Neural cell (in vitro differentiated cells): ENCODE results near the gene IL17RB.

Experiments used
- EP300 ChIP-seq: fragments of 450-650 bp; conservative IDR thresholded peaks from 2 replicates; pipeline ENCODE4 v1.6.1; 2014; ENCODE audit warnings: antibody characterized with exemption, mild to moderate bottlenecking, moderate library complexity; ENCODE audit not compliant: poor library complexity, severe bottlenecking
- EZH2 ChIP-seq: fragments of 200-600, 300-800 bp; shearing (Covaris generic), sonication (generic); IDR thresholded peaks from 2 replicates; pipeline ENCODE4 v1.6.1; 2014; ENCODE audit warnings: antibody characterized with exemption, low read length, borderline replicate concordance, mild to moderate bottlenecking; ENCODE audit not compliant: insufficient read depth, poor library complexity, severe bottlenecking
- MXI1 ChIP-seq: fragments of 450-650 bp; conservative IDR thresholded peaks from 2 replicates; pipeline ENCODE4 v1.6.1; 2014; ENCODE audit warnings: antibody characterized with exemption, mild to moderate bottlenecking; ENCODE audit not compliant: poor library complexity, severe bottlenecking
- POLR2AphosphoS5 ChIP-seq: IDR thresholded peaks from 2 replicates; pipeline ENCODE4 v1.6.1; 2012
- RAD21 ChIP-seq: fragments of 450-650 bp; conservative IDR thresholded peaks from 2 replicates; pipeline ENCODE4 v1.6.1; 2014; ENCODE audit warnings: antibody characterized with exemption, mild to moderate bottlenecking, moderate library complexity
- SMC3 ChIP-seq: fragments of 450-650 bp; conservative IDR thresholded peaks from 2 replicates; pipeline ENCODE4 v1.6.1; 2014; ENCODE audit warnings: antibody characterized with exemption, mild to moderate bottlenecking, moderate library complexity; ENCODE audit not compliant: poor library complexity
- TAF1 ChIP-seq: IDR thresholded peaks from 2 replicates; pipeline ENCODE4 v1.6.1; 2012; ENCODE audit warnings: low read depth
- TF ChIP-seq, protein P1 (sequence below): fragments of 450-650 bp; IDR thresholded peaks from 2 replicates; pipeline ENCODE4 v1.5.1; 2014; ENCODE audit warnings: antibody characterized with exemption, mild to moderate bottlenecking, moderate library complexity; ENCODE audit not compliant: poor library complexity, severe bottlenecking
- TF ChIP-seq, protein P2 (sequence below): IDR thresholded peaks from 2 replicates; pipeline ENCODE4 v1.6.1; 2012; ENCODE audit warnings: borderline replicate concordance

DNA sequence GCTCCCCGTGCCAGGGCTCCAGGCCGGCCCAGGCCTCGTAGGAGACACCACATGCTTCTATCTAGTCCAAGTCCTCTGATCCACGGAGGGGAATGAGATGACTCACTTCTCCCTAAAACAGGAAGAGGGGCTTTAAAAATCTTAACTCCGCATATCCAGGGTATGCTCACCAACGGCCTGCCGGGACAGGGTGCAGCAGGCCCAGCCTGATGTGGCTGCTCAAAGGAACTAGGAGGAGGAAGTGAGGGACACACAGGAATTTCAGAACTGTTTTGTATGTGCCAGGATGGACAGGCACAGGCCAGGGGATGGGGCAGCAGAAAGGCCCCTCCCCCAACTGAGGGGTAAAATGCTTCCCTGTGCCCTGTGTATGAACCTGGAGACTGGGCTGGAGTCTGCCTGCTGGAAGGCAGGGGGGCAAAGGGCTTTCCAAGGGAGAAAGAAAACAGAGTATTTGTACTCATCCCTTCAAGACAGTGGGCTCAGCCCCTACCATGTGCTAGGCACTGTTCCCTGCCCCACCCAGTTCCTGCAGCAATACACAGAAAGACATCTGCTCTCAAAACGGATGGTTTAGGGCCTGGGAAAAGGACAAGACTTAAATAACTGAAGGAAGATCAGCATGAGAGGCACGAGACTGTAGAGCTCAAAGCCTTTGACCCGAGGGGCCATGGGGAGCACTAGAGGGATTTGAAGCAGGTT lies 22.3 kb upstream of the IL17RB start:
- TF ChIP-seq, protein P1, sequence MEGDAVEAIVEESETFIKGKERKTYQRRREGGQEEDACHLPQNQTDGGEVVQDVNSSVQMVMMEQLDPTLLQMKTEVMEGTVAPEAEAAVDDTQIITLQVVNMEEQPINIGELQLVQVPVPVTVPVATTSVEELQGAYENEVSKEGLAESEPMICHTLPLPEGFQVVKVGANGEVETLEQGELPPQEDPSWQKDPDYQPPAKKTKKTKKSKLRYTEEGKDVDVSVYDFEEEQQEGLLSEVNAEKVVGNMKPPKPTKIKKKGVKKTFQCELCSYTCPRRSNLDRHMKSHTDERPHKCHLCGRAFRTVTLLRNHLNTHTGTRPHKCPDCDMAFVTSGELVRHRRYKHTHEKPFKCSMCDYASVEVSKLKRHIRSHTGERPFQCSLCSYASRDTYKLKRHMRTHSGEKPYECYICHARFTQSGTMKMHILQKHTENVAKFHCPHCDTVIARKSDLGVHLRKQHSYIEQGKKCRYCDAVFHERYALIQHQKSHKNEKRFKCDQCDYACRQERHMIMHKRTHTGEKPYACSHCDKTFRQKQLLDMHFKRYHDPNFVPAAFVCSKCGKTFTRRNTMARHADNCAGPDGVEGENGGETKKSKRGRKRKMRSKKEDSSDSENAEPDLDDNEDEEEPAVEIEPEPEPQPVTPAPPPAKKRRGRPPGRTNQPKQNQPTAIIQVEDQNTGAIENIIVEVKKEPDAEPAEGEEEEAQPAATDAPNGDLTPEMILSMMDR, result no peak
- TF ChIP-seq, protein P2, sequence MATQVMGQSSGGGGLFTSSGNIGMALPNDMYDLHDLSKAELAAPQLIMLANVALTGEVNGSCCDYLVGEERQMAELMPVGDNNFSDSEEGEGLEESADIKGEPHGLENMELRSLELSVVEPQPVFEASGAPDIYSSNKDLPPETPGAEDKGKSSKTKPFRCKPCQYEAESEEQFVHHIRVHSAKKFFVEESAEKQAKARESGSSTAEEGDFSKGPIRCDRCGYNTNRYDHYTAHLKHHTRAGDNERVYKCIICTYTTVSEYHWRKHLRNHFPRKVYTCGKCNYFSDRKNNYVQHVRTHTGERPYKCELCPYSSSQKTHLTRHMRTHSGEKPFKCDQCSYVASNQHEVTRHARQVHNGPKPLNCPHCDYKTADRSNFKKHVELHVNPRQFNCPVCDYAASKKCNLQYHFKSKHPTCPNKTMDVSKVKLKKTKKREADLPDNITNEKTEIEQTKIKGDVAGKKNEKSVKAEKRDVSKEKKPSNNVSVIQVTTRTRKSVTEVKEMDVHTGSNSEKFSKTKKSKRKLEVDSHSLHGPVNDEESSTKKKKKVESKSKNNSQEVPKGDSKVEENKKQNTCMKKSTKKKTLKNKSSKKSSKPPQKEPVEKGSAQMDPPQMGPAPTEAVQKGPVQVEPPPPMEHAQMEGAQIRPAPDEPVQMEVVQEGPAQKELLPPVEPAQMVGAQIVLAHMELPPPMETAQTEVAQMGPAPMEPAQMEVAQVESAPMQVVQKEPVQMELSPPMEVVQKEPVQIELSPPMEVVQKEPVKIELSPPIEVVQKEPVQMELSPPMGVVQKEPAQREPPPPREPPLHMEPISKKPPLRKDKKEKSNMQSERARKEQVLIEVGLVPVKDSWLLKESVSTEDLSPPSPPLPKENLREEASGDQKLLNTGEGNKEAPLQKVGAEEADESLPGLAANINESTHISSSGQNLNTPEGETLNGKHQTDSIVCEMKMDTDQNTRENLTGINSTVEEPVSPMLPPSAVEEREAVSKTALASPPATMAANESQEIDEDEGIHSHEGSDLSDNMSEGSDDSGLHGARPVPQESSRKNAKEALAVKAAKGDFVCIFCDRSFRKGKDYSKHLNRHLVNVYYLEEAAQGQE, result no peak
- no peak for TF ChIP-seq EP300
- no peak for TF ChIP-seq RAD21
- TF ChIP-seq POLR2AphosphoS5, result no peak
- TF ChIP-seq TAF1, result no peak
- TF ChIP-seq EZH2, result no peak
- TF ChIP-seq SMC3, result no peak
- TF ChIP-seq MXI1, result no peak
